Gastrocnemius medialis (tissue), 4 donors: ENCODE measurements around the gene CCDC192.

Experiments used
- POLR2A ChIP-seq, 2 donors: fragments of 450-650 bp; IDR thresholded peaks; one replicate each; pipeline ENCODE4 v1.6.1; 2017; ENCODE audit warnings: antibody characterized with exemption in 2 of 2, mild to moderate bottlenecking in 2 of 2, moderate library complexity in 2 of 2
- TF ChIP-seq, protein P1 (sequence below), 5 experiments: fragments of 450-650 bp in 3 of 5; fragments of 200-600 bp in 2 of 5; sonication (generic) in 2 of 5; IDR thresholded peaks in 4 of 5; conservative IDR thresholded peaks in 1 of 5; 1 replicate in 4 of 5; 2 replicates in 1 of 5; pipeline ENCODE4 v1.5.1; 2016 to 2019; ENCODE audit warnings: antibody characterized with exemption in 5 of 5, mild to moderate bottlenecking in 3 of 5, moderate library complexity in 3 of 5

DNA sequence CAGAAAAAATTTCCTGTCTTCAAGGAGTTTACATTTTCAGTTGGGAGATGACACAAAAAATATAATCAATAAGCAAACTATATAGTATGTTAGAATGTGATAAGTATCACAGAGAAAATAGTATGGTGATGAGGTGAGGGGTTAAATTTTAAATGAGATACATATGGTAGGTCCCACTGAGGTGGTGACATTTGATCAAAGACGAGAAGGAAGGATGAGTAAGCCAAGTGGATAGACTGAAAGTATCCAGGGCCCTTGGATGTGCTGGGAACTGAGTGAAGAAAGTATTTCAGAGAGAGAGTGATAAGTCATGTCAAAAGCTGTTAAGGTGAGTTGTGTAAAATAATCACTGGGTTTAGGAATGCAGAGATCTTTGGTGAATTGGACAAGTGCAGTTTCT lies 3.5 kb downstream of the CCDC192 start:
- no peak for TF ChIP-seq POLR2A (IDR thresholded peaks at IDR 0.05)
- TF ChIP-seq, protein P1, sequence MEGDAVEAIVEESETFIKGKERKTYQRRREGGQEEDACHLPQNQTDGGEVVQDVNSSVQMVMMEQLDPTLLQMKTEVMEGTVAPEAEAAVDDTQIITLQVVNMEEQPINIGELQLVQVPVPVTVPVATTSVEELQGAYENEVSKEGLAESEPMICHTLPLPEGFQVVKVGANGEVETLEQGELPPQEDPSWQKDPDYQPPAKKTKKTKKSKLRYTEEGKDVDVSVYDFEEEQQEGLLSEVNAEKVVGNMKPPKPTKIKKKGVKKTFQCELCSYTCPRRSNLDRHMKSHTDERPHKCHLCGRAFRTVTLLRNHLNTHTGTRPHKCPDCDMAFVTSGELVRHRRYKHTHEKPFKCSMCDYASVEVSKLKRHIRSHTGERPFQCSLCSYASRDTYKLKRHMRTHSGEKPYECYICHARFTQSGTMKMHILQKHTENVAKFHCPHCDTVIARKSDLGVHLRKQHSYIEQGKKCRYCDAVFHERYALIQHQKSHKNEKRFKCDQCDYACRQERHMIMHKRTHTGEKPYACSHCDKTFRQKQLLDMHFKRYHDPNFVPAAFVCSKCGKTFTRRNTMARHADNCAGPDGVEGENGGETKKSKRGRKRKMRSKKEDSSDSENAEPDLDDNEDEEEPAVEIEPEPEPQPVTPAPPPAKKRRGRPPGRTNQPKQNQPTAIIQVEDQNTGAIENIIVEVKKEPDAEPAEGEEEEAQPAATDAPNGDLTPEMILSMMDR (IDR thresholded peaks at IDR 0.05 in 4 of 5, conservative IDR thresholded peaks at IDR 0.05 in 1 of 5): no peak
